Keratinocyte (primary cell): ENCODE measurements around the gene TSLP. TPM values are rescaled to one million over a fixed set of nuclear protein-coding genes. Genes with fewer than 3 reads are reported as not detected.

ENCODE experiments used
- DNase-seq: peaks from one replicate; pipeline ENCODE4 v3.0.0-alpha.2; 2011; ENCODE audit warnings: low read depth, missing footprints, low spot score
- FAIRE-seq: peaks from 2 replicates; lab custom pipeline; 2011; peaks lifted over from hg19 to GRCh38; lab: Jason Lieb, UNC
- H2AFZ ChIP-seq: 2 replicates; pipeline ENCODE4 v1.6.0; 2012; ENCODE audit warnings: low read length, control low read depth, inconsistent platforms; ENCODE audit not compliant: control insufficient read depth
- H3K27ac ChIP-seq: 2 replicates; pipeline ENCODE4 v1.5.1; 2011; ENCODE audit warnings: low read length; ENCODE audit not compliant: control insufficient read depth, insufficient read depth
- H3K27me3 ChIP-seq: 3 replicates; pipeline ENCODE4 v1.6.0; 2011; ENCODE audit warnings: low read length; ENCODE audit not compliant: control insufficient read depth, insufficient read depth; ENCODE audit errors: extremely low read depth
- H3K36me3 ChIP-seq, 2 experiments: 2 replicates in 1 of 2; 3 replicates in 1 of 2; pipeline ENCODE4 v1.5.1; 2011; ENCODE audit warnings: low read length in 2 of 2, mild to moderate bottlenecking in 1 of 2; ENCODE audit not compliant: control insufficient read depth in 2 of 2, insufficient read depth in 2 of 2; ENCODE audit errors: extremely low read depth in 1 of 2
- H3K4me1 ChIP-seq: 3 replicates; pipeline ENCODE4 v1.5.1; 2011; ENCODE audit warnings: low read length; ENCODE audit not compliant: control insufficient read depth, insufficient read depth; ENCODE audit errors: extremely low read depth
- H3K4me2 ChIP-seq: 3 replicates; pipeline ENCODE4 v1.6.0; 2011; ENCODE audit warnings: low read depth, low read length; ENCODE audit not compliant: control insufficient read depth, insufficient read depth; ENCODE audit errors: extremely low read depth
- H3K4me3 ChIP-seq, 3 experiments: fragments of 200-600 bp in 1 of 3; sonication (generic) in 1 of 3; 2 replicates in 2 of 3; 3 replicates in 1 of 3; pipeline ENCODE4 v1.5.1; 2011 to 2016; ENCODE audit warnings: low read length in 3 of 3, mild to moderate bottlenecking in 3 of 3, control low read depth in 2 of 3, inconsistent platforms in 1 of 3, low read depth in 1 of 3, mixed read lengths in 1 of 3, mixed run types in 1 of 3, moderate library complexity in 1 of 3; ENCODE audit not compliant: control insufficient read depth in 2 of 3, insufficient read depth in 2 of 3; ENCODE audit errors: extremely low read depth in 1 of 3
- H3K79me2 ChIP-seq: 2 replicates; pipeline ENCODE4 v1.6.0; 2012; ENCODE audit warnings: low read length; ENCODE audit not compliant: control insufficient read depth, insufficient read depth
- H3K9ac ChIP-seq: 3 replicates; pipeline ENCODE4 v1.6.0; 2011; ENCODE audit warnings: low read length; ENCODE audit not compliant: control insufficient read depth, insufficient read depth; ENCODE audit errors: extremely low read depth
- H3K9me1 ChIP-seq: 3 replicates; pipeline ENCODE4 v1.6.0; 2011; ENCODE audit warnings: low read length; ENCODE audit not compliant: control insufficient read depth, insufficient read depth; ENCODE audit errors: extremely low read depth
- H3K9me3 ChIP-seq: 2 replicates; pipeline ENCODE4 v1.5.1; 2012; ENCODE audit warnings: low read depth, low read length; ENCODE audit not compliant: control insufficient read depth
- H4K20me1 ChIP-seq: 3 replicates; pipeline ENCODE4 v1.6.0; 2011; ENCODE audit warnings: low read length; ENCODE audit not compliant: control insufficient read depth, insufficient read depth; ENCODE audit errors: extremely low read depth
- EZH2 ChIP-seq: IDR thresholded peaks from one replicate; pipeline ENCODE4 v1.6.1; 2012; ENCODE audit warnings: inconsistent platforms, mild to moderate bottlenecking, low read length, moderate library complexity
- dilution Hi-C: fragments of 300-500 bp; cut with MboI; formaldehyde crosslinking; loops from one replicate; pipeline ENCODE4 v1.7.0; 2020; ENCODE audit warnings: low sequenced_read_pairs; ENCODE audit not compliant: extremely low pct_ligation_motif_present
- polyA plus RNA-seq, 5 experiments: library from polyadenylated mRNA; depleted of rRNA in 3 of 5; stranded (reverse) in 3 of 5; stranded (forward) in 1 of 5; unstranded in 1 of 5; fragments of >200 nt; gene quantifications; 1 replicate in 1 of 5; 2 replicates in 3 of 5; 3 replicates in 1 of 5; pipeline versions ENCODE4 v1.2.1 to v1.2.3, GENCODE V29; 2011 to 2012; ENCODE audit warnings: missing spikeins in 2 of 5, low read depth in 1 of 5, low replicate concordance in 1 of 5
- TF ChIP-seq, protein P1 (sequence below), 3 experiments: IDR thresholded peaks in 1 of 3; conservative IDR thresholded peaks in 1 of 3; optimal IDR thresholded peaks in 1 of 3; 2 replicates in 2 of 3; 3 replicates in 1 of 3; pipeline versions ENCODE3 to v1.5.1; 2011; ENCODE audit warnings: low read length in 3 of 3, mild to moderate bottlenecking in 3 of 3, moderate library complexity in 2 of 3, control low read depth in 1 of 3, inconsistent platforms in 1 of 3; ENCODE audit not compliant: insufficient read depth in 2 of 3; ENCODE audit errors: extremely low read depth in 1 of 3

TSLP gene
- polyA plus RNA-seq, 1 donor (not counting 4 experiments of a cell fraction or from before 2014, with no cell fraction given), result 1.1 TPM

DNA sequence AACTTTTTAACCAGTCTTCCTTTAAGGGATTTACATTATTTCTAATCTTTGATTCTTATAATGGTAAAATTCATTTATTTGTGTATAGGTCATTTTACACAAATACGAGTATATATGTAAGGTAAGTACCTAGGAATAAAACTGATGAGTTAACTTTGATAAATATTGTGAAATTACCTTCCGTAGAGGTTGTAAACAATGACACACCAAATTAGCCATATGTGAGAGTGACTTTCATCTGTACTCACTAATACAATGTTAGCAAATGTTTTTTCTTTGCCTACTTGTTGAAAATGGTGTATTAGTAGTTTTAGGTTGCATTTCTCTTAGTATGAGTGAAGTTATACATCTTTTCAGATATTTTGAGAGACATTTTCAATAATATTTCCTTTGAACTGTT is 42.6 kb upstream of the TSLP start:
- Histone ChIP-seq H3K4me2 (no peak overlapping the region), H3K36me3 (no peaks in the 10 kb centered on the region), H3K27ac (no peak overlapping the region), H4K20me1 (no peaks in the 10 kb centered on the region), H3K9me3 (no peaks in the 10 kb centered on the region), H3K27me3 (no peaks in the 10 kb centered on the region), H3K4me1 (no peaks in the 10 kb centered on the region), H3K79me2 (no peaks in the 10 kb centered on the region), H3K9ac (no peak overlapping the region), H2AFZ (no peak overlapping the region), H3K4me3 (no peak overlapping the region), H3K9me1 (no peaks in the 10 kb centered on the region)
- DNase-seq (no peak), FAIRE-seq (no peak)
- dilution Hi-C loops, result no loop called here
- no peak for TF ChIP-seq EZH2
- TF ChIP-seq, protein P1, sequence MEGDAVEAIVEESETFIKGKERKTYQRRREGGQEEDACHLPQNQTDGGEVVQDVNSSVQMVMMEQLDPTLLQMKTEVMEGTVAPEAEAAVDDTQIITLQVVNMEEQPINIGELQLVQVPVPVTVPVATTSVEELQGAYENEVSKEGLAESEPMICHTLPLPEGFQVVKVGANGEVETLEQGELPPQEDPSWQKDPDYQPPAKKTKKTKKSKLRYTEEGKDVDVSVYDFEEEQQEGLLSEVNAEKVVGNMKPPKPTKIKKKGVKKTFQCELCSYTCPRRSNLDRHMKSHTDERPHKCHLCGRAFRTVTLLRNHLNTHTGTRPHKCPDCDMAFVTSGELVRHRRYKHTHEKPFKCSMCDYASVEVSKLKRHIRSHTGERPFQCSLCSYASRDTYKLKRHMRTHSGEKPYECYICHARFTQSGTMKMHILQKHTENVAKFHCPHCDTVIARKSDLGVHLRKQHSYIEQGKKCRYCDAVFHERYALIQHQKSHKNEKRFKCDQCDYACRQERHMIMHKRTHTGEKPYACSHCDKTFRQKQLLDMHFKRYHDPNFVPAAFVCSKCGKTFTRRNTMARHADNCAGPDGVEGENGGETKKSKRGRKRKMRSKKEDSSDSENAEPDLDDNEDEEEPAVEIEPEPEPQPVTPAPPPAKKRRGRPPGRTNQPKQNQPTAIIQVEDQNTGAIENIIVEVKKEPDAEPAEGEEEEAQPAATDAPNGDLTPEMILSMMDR (optimal IDR thresholded peaks at IDR 0.05 in 1 of 3, IDR thresholded peaks at IDR 0.05 in 1 of 3, conservative IDR thresholded peaks at IDR 0.05 in 1 of 3; ENCODE audit: extremely low read depth in 1 of 3, insufficient read depth in 2 of 3, low read length in 3 of 3), result no peak

- Histone ChIP-seq H3K9me1 (no peaks in the 10 kb centered on the region), H3K4me2 (no peak overlapping the region), H3K36me3 (no peaks in the 10 kb centered on the region), H3K27me3 (no peaks in the 10 kb centered on the region), H4K20me1 (no peaks in the 10 kb centered on the region), H3K9me3 (no peaks in the 10 kb centered on the region), H3K27ac (no peak overlapping the region), H3K4me1 (no peaks in the 10 kb centered on the region), H3K9ac (no peak overlapping the region), H3K79me2 (no peaks in the 10 kb centered on the region), H3K4me3 (no peak overlapping the region), H2AFZ (no peak overlapping the region)
- TF ChIP-seq, protein P1 (optimal IDR thresholded peaks at IDR 0.05 in 1 of 3, IDR thresholded peaks at IDR 0.05 in 1 of 3, conservative IDR thresholded peaks at IDR 0.05 in 1 of 3; ENCODE audit: extremely low read depth in 1 of 3, insufficient read depth in 2 of 3, low read length in 3 of 3), result no peak
- TF ChIP-seq EZH2, result no peak
- DNase-seq (no peak), FAIRE-seq (no peak)
- dilution Hi-C loops, result no loop called here
Measured at GRCh38 chr5:111043712-111044506, 27.6 kb upstream of the TSLP start.
